ENCODE measurements around the gene KCTD18. TPM values are rescaled to one million over a fixed set of nuclear protein-coding genes. Genes with fewer than 3 reads are reported as not detected.

The KCTD18 gene
- total RNA-seq, 1 experiment from 2014 or later, result 14.7 TPM

DNA sequence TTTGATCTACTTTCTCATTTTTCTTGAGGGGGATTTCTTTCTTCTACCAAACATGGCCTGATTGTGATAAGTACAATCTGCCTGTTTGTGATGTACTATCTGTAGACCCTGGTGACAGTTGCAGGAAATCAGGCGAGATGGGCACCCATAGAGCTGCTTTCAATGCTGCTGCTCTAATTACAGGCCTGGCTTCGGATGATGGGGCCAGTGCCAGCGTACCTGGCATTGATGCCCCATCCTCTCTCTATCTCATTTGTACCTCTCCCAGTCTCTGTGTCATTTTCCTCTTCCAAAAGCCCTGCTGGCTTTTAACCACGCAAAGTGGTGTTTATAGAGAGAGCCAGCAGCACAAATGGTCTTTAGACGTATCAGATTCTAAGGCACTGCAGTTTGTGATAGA lies 69.9 kb downstream of the KCTD18 start:
- Histone ChIP-seq H3K27ac (ENCODE audit: low read length) (peak overlapping the region; percentile 15; the same call in 1 of the 2 replicates), H3K4me3 (ENCODE audit: low read depth in 2 of 2, low read length in 2 of 2) (no peak overlapping the region), H3K4me1 (ENCODE audit: control insufficient read depth, insufficient read depth, low read length) (peaks cover 13% of the 10 kb centered on the region; the same call in 1 of the 2 replicates), H3K27me3 (ENCODE audit: control insufficient read depth, insufficient read depth, low read length) (no peaks in the 10 kb centered on the region), H3K36me3 (ENCODE audit: control insufficient read depth, insufficient read depth, low read length) (peaks cover 35% of the 10 kb centered on the region), H3K9me3 (ENCODE audit: control insufficient read depth, insufficient read depth, low read depth, low read length) (no peaks in the 10 kb centered on the region)
- DNase-seq (ENCODE audit: low read depth, low spot score) (no peak), ATAC-seq (no peak)
- BruUV-seq (replicated peaks), result no TSS peak
- no peak for TF ChIP-seq TCF7L2 (IDR thresholded peaks at IDR 0.05; ENCODE audit: low read depth, low read length)
- TF ChIP-seq, protein P1, sequence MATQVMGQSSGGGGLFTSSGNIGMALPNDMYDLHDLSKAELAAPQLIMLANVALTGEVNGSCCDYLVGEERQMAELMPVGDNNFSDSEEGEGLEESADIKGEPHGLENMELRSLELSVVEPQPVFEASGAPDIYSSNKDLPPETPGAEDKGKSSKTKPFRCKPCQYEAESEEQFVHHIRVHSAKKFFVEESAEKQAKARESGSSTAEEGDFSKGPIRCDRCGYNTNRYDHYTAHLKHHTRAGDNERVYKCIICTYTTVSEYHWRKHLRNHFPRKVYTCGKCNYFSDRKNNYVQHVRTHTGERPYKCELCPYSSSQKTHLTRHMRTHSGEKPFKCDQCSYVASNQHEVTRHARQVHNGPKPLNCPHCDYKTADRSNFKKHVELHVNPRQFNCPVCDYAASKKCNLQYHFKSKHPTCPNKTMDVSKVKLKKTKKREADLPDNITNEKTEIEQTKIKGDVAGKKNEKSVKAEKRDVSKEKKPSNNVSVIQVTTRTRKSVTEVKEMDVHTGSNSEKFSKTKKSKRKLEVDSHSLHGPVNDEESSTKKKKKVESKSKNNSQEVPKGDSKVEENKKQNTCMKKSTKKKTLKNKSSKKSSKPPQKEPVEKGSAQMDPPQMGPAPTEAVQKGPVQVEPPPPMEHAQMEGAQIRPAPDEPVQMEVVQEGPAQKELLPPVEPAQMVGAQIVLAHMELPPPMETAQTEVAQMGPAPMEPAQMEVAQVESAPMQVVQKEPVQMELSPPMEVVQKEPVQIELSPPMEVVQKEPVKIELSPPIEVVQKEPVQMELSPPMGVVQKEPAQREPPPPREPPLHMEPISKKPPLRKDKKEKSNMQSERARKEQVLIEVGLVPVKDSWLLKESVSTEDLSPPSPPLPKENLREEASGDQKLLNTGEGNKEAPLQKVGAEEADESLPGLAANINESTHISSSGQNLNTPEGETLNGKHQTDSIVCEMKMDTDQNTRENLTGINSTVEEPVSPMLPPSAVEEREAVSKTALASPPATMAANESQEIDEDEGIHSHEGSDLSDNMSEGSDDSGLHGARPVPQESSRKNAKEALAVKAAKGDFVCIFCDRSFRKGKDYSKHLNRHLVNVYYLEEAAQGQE (IDR thresholded peaks at IDR 0.05; ENCODE audit: insufficient read depth in 1 of 2, low read depth in 2 of 2, low read length in 1 of 2), result no peak
- TF ChIP-seq POLR2AphosphoS5 (IDR thresholded peaks at IDR 0.05; ENCODE audit: low read depth, low read length), result no peak
- TF ChIP-seq SIN3A (IDR thresholded peaks at IDR 0.05; ENCODE audit: borderline replicate concordance, insufficient read depth, low read depth, low read length), result no peak
- TF ChIP-seq, protein P2, sequence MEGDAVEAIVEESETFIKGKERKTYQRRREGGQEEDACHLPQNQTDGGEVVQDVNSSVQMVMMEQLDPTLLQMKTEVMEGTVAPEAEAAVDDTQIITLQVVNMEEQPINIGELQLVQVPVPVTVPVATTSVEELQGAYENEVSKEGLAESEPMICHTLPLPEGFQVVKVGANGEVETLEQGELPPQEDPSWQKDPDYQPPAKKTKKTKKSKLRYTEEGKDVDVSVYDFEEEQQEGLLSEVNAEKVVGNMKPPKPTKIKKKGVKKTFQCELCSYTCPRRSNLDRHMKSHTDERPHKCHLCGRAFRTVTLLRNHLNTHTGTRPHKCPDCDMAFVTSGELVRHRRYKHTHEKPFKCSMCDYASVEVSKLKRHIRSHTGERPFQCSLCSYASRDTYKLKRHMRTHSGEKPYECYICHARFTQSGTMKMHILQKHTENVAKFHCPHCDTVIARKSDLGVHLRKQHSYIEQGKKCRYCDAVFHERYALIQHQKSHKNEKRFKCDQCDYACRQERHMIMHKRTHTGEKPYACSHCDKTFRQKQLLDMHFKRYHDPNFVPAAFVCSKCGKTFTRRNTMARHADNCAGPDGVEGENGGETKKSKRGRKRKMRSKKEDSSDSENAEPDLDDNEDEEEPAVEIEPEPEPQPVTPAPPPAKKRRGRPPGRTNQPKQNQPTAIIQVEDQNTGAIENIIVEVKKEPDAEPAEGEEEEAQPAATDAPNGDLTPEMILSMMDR (IDR thresholded peaks at IDR 0.05), result no peak
- ChIA-PET CTCF (interaction anchor here (0.5 kb wide), 1 partner anchor 70 kb away, joined by 3 read pairs; no protein-coding TSS in a partner anchor), POLR2A (no interaction called here)
- intact Hi-C loops (cut with micrococcal nuclease; ENCODE audit: unreplicated experiment) (no loop called here), in situ Hi-C loops (cut with HindIII; ENCODE audit: low pct_unique_long_range_greater_than_20kb, low sequenced_read_pairs) (no loop called here)

Other genes with a start within 250 kb of the KCTD18 start
- 282 TPM for gene SPATS2L, start 203.4 kb downstream of the KCTD18 start, total RNA-seq (2021; ENCODE audit: unreplicated experiment)
- gene SGO2, start 16.1 kb upstream of the KCTD18 start, total RNA-seq (2021; ENCODE audit: unreplicated experiment), result 34.0 TPM
- 3.0 TPM for gene AOX1, start 75.9 kb upstream of the KCTD18 start, total RNA-seq (2021; ENCODE audit: unreplicated experiment)

All from Panc1 (cell line).